Hepatocyte (in vitro differentiated cells): Measurements from ENCODE around the gene FRA10AC1. TPM values are rescaled to one million over a fixed set of nuclear protein-coding genes. Genes with fewer than 3 reads are reported as not detected.

Experiments used
- DNase-seq: peaks from one replicate; pipeline ENCODE4 v3.0.0-alpha.2; 2016; ENCODE audit warnings: low spot score
- H2AFZ ChIP-seq: fragments of 200-600 bp; sonication (generic); 2 replicates; pipeline ENCODE4 v1.6.0; 2016; ENCODE audit warnings: antibody characterized with exemption, mild to moderate bottlenecking
- H3K27ac ChIP-seq: fragments of 200-600 bp; sonication (generic); 2 replicates; pipeline ENCODE4 v1.5.1; 2016; ENCODE audit warnings: mild to moderate bottlenecking
- H3K27me3 ChIP-seq: fragments of 200-600 bp; sonication (generic); 2 replicates; pipeline ENCODE4 v1.6.1; 2016
- H3K36me3 ChIP-seq: fragments of 200-600 bp; sonication (generic); replicated peaks from 2 replicates; pipeline ENCODE4 v1.5.1; 2016; ENCODE audit warnings: low read depth; ENCODE audit not compliant: insufficient read depth
- H3K4me1 ChIP-seq: fragments of 200-600 bp; sonication (generic); 2 replicates; pipeline ENCODE4 v1.5.1; 2016; ENCODE audit warnings: mild to moderate bottlenecking, moderate library complexity; ENCODE audit not compliant: insufficient read depth
- H3K4me2 ChIP-seq: fragments of 200-600 bp; sonication (generic); 2 replicates; pipeline ENCODE4 v1.6.0; 2016
- H3K4me3 ChIP-seq: fragments of 200-600 bp; sonication (generic); 2 replicates; pipeline ENCODE4 v1.5.1; 2016; ENCODE audit warnings: mild to moderate bottlenecking
- H3K79me2 ChIP-seq: fragments of 200-600 bp; sonication (generic); 2 replicates; pipeline ENCODE4 v1.6.0; 2017; ENCODE audit warnings: mild to moderate bottlenecking
- H3K9me2 ChIP-seq: fragments of 200-600 bp; sonication (generic); replicated peaks from 2 replicates; pipeline ENCODE4 v1.6.0; 2017; ENCODE audit warnings: mild to moderate bottlenecking; ENCODE audit not compliant: insufficient read depth
- H3K9me3 ChIP-seq: fragments of 200-600 bp; sonication (generic); 2 replicates; pipeline ENCODE4 v1.5.1; 2016; ENCODE audit warnings: low read depth, mild to moderate bottlenecking
- H4K20me1 ChIP-seq: fragments of 200-600 bp; sonication (generic); 2 replicates; pipeline ENCODE4 v1.6.0; 2016; ENCODE audit warnings: mild to moderate bottlenecking; ENCODE audit not compliant: insufficient read depth, poor library complexity, severe bottlenecking
- EZH2 ChIP-seq: fragments of 200-600 bp; sonication (generic); IDR thresholded peaks from 2 replicates; pipeline ENCODE4 v1.6.1; 2016; ENCODE audit warnings: antibody characterized with exemption, mild to moderate bottlenecking, borderline replicate concordance
- EZH2phosphoT487 ChIP-seq: fragments of 200-600 bp; sonication (generic); IDR thresholded peaks from one replicate; pipeline ENCODE4 v1.6.1; 2018; ENCODE audit warnings: antibody characterized with exemption, mild to moderate bottlenecking, low read depth, moderate library complexity; ENCODE audit not compliant: unreplicated experiment, severe bottlenecking
- WGBS: methylation state at CpG from one replicate; pipeline ENCODE4 v1.1.6; 2016; ENCODE audit warnings: low lambda C conversion rate; ENCODE audit errors: missing lambda C conversion rate; 5-methylcytosine and 5-hydroxymethylcytosine counted together
- polyA plus RNA-seq: library from polyadenylated mRNA; unstranded; fragments of >200 nt; fragmentation: Nextera tagmentation; extraction: Ambion mirVana; gene quantifications from 2 replicates; pipeline ENCODE4 v1.2.1, GENCODE V29; 2016
- total RNA-seq: library from RNA; depleted of rRNA; stranded (reverse); fragments of >200 nt; gene quantifications from 2 replicates; pipeline ENCODE4 v1.2.3, GENCODE V29; 2014
- TF ChIP-seq, protein P1 (sequence below): fragments of 200-600 bp; sonication (generic); IDR thresholded peaks from 2 replicates; pipeline ENCODE4 v1.5.1; 2016; ENCODE audit warnings: antibody characterized with exemption, mild to moderate bottlenecking; ENCODE audit not compliant: poor library complexity

Gene FRA10AC1
- total and polyA plus RNA-seq, 2 experiments from 2014 or later = 11.4 to 14.9 TPM

DNA sequence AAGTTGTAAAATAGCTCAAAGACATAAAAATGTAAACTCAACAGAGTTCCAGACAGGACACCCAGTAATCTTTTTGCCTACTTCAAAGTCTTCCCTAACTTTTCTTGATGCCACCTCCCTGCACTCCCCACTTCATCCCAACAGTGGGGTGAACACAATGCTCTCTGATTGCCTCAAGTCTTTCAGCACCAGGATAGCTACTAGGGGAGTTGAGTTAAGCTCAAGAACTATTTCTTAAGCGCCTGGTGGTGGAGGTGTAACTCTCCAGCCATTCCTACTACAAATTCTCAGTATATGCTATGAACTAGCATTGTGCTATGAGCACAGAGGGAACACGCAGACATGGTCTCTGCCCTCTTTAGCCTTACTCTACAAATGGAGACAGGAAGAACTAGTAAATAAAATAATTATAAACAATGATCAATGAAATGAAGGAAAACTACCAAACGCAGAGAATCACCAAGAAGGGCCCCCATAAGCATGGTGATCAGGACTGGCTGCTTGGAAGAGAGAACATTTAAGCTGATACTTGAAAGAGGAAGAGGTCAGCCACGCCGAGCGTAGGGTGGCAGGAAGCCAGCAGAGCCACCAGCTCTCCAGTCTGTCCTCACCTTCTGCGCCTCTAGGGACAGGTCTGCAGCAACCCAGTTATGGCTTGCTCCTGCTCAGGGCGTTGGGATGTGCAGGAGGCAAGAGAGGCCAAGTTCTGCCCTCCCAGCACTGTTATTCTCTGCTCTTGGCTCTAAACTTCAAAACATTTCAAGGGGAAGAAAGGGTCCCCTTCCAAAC lies 16.7 kb upstream of the FRA10AC1 start:
- 72% methylated on average over 8 of the region's 8 CpGs for WGBS
- H3K79me2 ChIP-seq = no peaks in the 10 kb centered on the region
- H3K4me1 ChIP-seq = no peaks in the 10 kb centered on the region

DNA sequence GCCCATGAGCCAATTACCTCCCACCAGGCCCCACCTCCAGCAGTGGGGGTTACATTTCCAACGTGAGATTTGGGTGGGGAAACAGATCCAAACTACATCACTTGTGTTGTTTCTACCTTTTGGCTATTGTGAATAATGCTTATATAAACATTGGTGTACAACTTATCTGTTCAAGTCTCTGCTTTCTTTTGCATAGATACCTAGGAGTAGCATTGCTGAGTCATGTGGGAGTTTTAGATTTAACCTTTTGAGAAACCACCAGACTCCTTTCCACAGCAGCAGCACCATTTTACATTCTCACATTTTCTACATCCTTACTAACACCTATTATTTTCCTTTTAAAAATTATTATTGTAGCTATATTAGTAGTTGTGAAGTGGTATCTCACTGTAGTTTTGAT lies 14.4 kb upstream of the FRA10AC1 start:
- Histone ChIP-seq H3K9me2 (no peaks in the 10 kb centered on the region), H3K4me2 (no peak overlapping the region), H3K79me2 (no peaks in the 10 kb centered on the region), H3K27ac (no peak overlapping the region), H3K36me3 (no peaks in the 10 kb centered on the region), H3K9me3 (no peaks in the 10 kb centered on the region), H3K4me3 (no peak overlapping the region), H4K20me1 (no peaks in the 10 kb centered on the region), H2AFZ (no peak overlapping the region), H3K27me3 (no peaks in the 10 kb centered on the region), H3K4me1 (no peaks in the 10 kb centered on the region)
- TF ChIP-seq EZH2 = no peak
- TF ChIP-seq, protein P1, sequence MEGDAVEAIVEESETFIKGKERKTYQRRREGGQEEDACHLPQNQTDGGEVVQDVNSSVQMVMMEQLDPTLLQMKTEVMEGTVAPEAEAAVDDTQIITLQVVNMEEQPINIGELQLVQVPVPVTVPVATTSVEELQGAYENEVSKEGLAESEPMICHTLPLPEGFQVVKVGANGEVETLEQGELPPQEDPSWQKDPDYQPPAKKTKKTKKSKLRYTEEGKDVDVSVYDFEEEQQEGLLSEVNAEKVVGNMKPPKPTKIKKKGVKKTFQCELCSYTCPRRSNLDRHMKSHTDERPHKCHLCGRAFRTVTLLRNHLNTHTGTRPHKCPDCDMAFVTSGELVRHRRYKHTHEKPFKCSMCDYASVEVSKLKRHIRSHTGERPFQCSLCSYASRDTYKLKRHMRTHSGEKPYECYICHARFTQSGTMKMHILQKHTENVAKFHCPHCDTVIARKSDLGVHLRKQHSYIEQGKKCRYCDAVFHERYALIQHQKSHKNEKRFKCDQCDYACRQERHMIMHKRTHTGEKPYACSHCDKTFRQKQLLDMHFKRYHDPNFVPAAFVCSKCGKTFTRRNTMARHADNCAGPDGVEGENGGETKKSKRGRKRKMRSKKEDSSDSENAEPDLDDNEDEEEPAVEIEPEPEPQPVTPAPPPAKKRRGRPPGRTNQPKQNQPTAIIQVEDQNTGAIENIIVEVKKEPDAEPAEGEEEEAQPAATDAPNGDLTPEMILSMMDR = no peak
- no peak for TF ChIP-seq EZH2phosphoT487
- 47% methylated on average over 1 of the region's 1 CpG for WGBS
- no peak for DNase-seq

More for the DNA sequence above, 16.7 kb upstream of the FRA10AC1 start:
- H3K27ac ChIP-seq = no peak overlapping the region
- H3K9me2 ChIP-seq = no peaks in the 10 kb centered on the region
- TF ChIP-seq, protein P1 = no peak
- TF ChIP-seq EZH2phosphoT487 = no peak
- DNase-seq = no peak
- H3K4me2 ChIP-seq = no peak overlapping the region
- H3K9me3 ChIP-seq = no peaks in the 10 kb centered on the region
- H4K20me1 ChIP-seq = no peaks in the 10 kb centered on the region
- no peaks in the 10 kb centered on the region for H3K36me3 ChIP-seq
- H3K27me3 ChIP-seq = no peaks in the 10 kb centered on the region
- no peak overlapping the region for H3K4me3 ChIP-seq
- no peak overlapping the region for H2AFZ ChIP-seq

DNA sequence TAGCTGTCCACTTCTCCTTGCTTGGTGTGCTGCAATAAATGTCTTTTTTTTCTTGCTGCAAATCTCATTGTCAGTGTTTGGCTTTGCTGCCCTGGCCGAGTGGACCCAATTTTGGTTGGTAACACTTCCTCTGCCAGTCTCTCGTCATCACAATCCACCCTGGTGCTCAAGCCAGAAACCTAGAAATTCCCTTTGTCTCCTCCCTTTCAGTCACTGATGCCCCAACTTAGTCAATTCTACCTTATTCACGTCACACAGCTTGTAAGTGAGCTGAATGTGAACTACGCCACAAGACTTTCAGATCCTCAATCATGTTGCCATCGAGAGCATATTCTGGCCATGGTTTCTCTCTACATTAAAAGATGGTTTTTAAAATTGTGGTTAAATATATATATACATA lies 13.0 kb upstream of the FRA10AC1 start:
- no peaks in the 10 kb centered on the region for H3K9me2 ChIP-seq
- TF ChIP-seq, protein P1 = no peak
- TF ChIP-seq EZH2phosphoT487 (no peak), EZH2 (no peak)
- no peak overlapping the region for H3K4me2 ChIP-seq
- no peaks in the 10 kb centered on the region for H3K36me3 ChIP-seq
- WGBS = 92% methylated on average over 5 of the region's 5 CpGs
- no peaks in the 10 kb centered on the region for H4K20me1 ChIP-seq
- H3K4me1 ChIP-seq = no peaks in the 10 kb centered on the region
- no peaks in the 10 kb centered on the region for H3K79me2 ChIP-seq
- H2AFZ ChIP-seq = no peak overlapping the region
- H3K27ac ChIP-seq = no peak overlapping the region
- DNase-seq = no peak
- no peaks in the 10 kb centered on the region for H3K27me3 ChIP-seq
- H3K9me3 ChIP-seq = no peaks in the 10 kb centered on the region
- no peak overlapping the region for H3K4me3 ChIP-seq
